NCI-H2029 (cell line): ENCODE data around the gene HOXD13.

Experiments used
- DNase-seq: peaks from one replicate; lab custom pipeline; 2025; lab: John Stamatoyannopoulos, UW

HOXD13 gene

DNA sequence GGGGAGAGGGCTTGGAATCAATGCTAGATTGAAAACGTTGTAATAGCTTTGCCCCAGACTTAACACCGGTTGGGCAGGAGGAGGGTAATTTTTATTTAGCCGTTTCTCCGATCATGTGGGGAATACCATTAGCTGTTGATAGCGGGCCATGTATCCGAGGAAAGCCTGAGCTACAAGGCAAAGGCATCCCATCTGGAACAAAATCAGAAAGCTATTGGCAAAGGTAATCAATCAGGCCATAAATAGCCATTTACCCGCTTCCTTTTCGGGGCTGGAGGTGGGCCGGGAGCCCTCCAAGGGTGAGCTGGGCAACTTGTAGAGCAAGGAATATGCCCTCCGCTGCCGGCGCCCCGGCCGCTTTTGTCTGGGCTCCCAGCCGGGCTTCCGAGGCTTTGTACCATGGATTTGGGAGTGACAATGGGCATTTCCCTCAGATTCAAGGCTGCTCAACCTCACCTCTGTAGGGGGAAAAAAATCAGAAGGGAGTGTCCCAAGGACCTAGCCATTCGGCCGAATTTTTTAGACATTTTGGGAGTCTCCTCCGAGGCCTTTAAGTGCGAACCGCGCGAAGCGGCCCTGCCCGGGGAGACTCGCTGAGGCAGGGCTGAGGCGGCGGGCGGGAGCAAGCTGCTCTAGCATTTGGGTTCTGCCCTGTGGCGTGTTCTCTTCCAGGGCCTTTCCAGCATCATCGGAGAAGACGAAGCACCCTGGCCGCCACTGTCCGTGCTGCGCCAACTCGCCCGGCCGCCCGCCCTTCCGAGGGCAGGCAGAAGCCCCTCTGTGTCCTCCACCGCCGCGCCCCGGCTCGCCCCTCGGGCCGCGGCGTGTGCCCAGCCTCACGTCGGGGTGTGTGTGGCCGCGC lies 28.9 kb downstream of the HOXD13 start:
- DNase-seq, result no peak

DNA sequence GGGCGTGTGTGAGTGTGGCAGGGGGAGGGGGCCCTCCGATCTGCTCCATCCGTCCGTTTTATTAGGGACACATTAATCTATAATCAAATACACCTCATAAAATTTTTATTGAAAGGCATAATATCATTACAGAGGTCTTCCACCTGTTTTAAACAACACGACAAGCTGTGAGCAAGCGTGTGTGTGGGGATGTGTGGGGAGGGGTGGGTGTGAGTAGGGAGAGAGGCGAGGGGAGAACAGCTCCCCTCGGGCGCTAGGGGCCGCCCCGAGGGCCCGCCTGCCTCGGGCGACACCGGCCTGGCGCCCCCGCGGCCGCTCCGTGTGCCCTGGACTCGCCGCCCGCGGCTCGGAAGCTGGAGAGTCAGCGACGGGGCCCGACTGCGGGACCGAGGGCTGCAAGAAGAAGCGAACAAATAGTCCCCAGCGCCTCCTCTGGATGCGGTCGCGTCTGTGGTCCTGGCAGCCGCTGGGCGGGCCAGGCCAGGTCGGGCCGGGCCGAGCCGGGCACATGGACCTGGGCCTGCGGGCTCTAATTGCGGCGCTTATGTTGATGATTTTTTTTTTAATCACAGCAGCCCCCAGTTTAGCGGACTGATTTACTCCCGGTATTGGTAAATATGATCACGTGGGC lies 29.6 kb downstream of the HOXD13 start:
- DNase-seq, result no peak

DNA sequence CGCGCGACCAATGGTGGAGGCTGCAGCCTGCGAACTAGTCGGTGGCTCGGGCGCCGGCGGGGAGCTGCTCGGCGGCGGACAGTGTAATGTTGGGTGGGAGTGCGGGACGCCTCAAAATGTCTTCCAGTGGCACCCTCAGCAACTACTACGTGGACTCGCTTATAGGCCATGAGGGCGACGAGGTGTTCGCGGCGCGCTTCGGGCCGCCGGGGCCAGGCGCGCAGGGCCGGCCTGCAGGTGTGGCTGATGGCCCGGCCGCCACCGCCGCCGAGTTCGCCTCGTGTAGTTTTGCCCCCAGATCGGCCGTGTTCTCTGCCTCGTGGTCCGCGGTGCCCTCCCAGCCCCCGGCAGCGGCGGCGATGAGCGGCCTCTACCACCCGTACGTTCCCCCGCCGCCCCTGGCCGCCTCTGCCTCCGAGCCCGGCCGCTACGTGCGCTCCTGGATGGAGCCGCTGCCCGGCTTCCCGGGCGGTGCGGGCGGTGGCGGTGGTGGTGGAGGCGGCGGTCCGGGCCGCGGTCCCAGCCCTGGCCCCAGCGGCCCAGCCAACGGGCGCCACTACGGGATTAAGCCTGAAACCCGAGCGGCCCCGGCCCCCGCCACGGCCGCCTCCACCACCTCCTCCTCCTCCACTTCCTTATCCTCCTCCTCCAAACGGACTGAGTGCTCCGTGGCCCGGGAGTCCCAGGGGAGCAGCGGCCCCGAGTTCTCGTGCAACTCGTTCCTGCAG lies 30.3 kb downstream of the HOXD13 start, which contains the start of gene HOXD9:
TSS of gene HOXD9 (plus strand) at position 37 of the 728 bp plus-strand sequence. CDS start at position 87, 50 bp downstream.
- peak; percentile 44 for DNase-seq

DNA sequence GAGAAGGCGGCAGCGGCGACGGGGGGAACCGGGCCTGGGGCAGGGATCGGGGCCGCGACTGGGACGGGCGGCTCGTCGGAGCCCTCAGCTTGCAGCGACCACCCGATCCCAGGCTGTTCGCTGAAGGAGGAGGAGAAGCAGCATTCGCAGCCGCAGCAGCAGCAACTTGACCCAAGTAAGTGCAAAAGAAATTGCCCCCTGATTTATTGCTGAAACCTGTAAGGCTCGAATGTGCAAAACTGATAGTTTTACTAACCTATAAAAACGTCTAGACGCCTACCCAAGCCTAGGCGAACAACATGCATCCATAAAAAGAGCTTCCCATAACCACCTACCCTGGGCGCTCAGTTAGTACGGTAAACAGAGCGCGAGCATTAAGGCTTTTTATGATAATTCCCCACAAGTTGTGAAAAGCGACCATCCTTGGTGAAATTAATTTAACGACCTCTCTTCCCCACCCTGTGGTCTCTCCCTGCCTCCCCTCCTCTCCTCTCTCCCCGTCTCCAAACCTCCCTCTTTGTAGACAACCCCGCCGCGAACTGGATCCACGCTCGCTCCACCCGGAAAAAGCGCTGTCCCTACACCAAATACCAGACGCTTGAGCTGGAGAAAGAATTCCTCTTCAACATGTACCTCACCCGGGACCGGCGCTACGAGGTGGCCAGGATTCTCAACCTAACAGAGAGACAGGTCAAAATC lies 31.0 kb downstream of the HOXD13 start:
- DNase-seq, result no peak

DNA sequence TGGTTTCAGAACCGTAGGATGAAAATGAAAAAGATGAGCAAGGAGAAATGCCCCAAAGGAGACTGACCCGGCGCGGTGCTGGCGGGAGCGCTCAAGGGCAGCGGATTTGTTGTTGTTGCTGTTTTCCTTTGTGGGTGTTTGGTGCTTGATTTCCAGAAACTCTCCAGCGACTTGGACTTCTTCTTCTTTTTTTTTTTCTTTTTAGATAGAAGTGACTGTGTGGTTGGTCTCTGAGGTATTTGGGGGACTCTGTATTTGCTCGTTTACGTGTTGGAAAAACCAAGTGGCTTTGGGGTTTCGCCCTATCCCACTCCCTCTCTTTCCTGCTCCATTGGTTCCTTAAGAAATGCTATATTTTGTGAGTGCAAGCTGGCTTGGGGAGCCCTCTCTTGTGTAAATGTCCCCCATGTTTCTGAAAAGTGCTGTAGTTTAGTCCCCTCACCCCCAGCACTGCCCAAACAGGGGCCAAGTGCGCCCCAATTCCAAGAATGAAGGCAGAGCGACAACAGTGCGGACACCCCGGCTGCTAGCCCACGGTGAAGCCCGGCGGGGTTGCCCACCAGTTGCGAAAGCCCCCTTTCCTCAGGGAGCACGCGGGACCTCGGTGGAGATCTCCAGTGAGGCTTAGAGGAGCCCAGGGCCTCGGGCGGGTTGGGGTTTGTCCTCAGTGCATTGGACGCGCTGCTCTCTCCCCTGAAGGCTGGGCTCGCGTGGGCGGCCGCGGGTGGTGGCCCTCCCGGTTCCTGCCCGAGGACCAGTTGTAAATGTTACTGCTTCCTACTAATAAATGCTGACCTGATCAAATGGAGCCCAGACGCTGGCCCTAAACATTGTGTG lies 31.8 kb downstream of the HOXD13 start:
- no peak for DNase-seq

GRCh38 chr2:176124947-176125771 lies 32.6 kb downstream of the HOXD13 start:
- DNase-seq, result no peak

- DNase-seq, result no peak
These were observed 33.2 kb downstream of the HOXD13 start for GRCh38 chr2:176125772-176126054.

- DNase-seq, result peak; percentile 52
These were observed 34.6 kb downstream of the HOXD13 start for GRCh38 chr2:176126929-176127773.

DNA sequence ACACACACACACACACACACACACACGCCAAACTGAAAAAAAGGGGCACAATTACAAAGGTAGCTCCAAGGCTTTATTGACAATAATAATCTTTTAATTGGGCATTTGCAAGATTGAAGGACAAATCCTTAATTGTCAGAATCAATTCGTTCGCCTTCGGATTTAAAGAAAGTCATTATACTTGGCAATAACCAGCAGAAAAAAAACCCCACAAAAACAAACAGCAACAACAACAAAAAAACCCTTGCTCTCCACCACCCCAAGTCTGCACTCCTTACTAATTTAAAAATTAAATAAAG lies 35.2 kb downstream of the HOXD13 start:
- DNase-seq, result no peak

GRCh38 chr2:176128172-176128981 lies 35.9 kb downstream of the HOXD13 start:
- DNase-seq, result peak; percentile 33

GRCh38 chr2:176128982-176129796 lies 36.7 kb downstream of the HOXD13 start, which contains the start of gene HOXD8:
Gene HOXD8 (plus strand): TSS chr2:176129705. CDS start chr2:176130367, 662 bp downstream.
- peak; percentile 71 for DNase-seq

DNA sequence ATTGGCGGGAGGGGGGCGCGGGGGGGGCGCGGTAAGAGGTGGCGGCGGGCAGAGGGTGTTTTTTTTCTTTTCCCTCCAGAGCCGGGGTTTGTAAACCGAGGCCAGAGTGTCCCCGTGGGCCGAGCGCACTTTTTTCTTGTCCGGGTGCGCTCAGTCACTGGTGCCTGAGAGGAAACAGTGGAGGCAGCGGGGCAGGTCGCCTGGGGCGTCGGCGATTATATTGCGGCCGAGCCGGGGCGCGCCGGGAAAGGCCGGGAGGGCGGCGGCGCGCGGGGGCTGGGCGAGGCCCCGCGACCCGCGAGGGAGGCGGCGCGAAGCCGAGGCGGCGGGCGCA lies 37.3 kb downstream of the HOXD13 start:
- no peak for DNase-seq

GRCh38 chr2:176130147-176130956 lies 37.8 kb downstream of the HOXD13 start:
- peak; percentile 47 for DNase-seq

GRCh38 chr2:176130957-176131847 lies 38.7 kb downstream of the HOXD13 start:
- DNase-seq, result no peak

DNA sequence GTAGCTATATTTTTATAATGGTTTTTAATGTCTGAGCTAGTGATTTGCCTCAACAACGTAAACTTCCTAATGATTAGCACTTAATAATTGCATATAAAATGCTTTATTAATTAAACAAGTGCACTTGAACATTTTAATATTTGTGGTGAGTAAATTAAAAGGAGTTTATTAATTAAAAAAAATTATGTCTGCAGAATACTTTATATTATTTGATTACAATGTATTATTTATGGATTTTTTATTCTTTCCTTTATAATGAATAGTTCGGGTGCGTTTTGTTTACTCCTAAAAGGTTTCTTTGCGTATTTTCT lies 39.3 kb downstream of the HOXD13 start:
- no peak for DNase-seq
